Activated naive CD8-positive, alpha-beta T cell treated with anti-CD3 and anti-CD28 coated beads, Interleukin-2, amount 10 ng/mL, durations not matched to agents 7 days and 5 days (primary cell): Measurements from ENCODE around the gene GABRG3. TPM values are rescaled to one million over a fixed set of nuclear protein-coding genes. Genes with fewer than 3 reads are reported as not detected.

ENCODE experiments used
- ATAC-seq: fragments of 150-1000 bp; cut with Tn5 transposase; one replicate; pipeline ENCODE4 v1.10.0; 2021; ENCODE audit warnings: low read depth, moderate library complexity
- POLR2A ChIA-PET: fragments of 350-600 bp; sonication (Branson Sonifier 250); formaldehyde crosslinking; loops from one replicate; lab custom pipeline; 2021; ENCODE audit warnings: antibody characterized with exemption; lab: Charles Lee
- DNase-seq: peaks from one replicate; pipeline ENCODE4 v3.0.0; 2021
- H3K27ac Mint-ChIP-seq: one replicate; pipeline ENCODE4 v1.8.0; 2022; ENCODE audit warnings: mild to moderate bottlenecking, mixed read lengths
- H3K27me3 Mint-ChIP-seq: one replicate; pipeline ENCODE4 v1.8.0; 2022; ENCODE audit warnings: mild to moderate bottlenecking, moderate library complexity, mixed read lengths
- H3K36me3 Mint-ChIP-seq: one replicate; pipeline ENCODE4 v1.8.0; 2021; ENCODE audit warnings: mild to moderate bottlenecking, mixed read lengths
- H3K4me1 Mint-ChIP-seq: one replicate; pipeline ENCODE4 v1.8.0; 2021; ENCODE audit warnings: mixed read lengths
- H3K4me3 Mint-ChIP-seq: one replicate; pipeline ENCODE4 v1.8.0; 2022; ENCODE audit warnings: mild to moderate bottlenecking, moderate library complexity, mixed read lengths
- H3K9me3 Mint-ChIP-seq: one replicate; pipeline ENCODE4 v1.8.0; 2021; ENCODE audit warnings: mixed read lengths
- total RNA-seq, 2 experiments: library from RNA; stranded (reverse); gene quantifications; one replicate each; pipeline ENCODE4 v1.2.3, GENCODE V29; 2021

The GABRG3 gene
- total RNA-seq, 2 experiments from 2014 or later, result not detected

DNA sequence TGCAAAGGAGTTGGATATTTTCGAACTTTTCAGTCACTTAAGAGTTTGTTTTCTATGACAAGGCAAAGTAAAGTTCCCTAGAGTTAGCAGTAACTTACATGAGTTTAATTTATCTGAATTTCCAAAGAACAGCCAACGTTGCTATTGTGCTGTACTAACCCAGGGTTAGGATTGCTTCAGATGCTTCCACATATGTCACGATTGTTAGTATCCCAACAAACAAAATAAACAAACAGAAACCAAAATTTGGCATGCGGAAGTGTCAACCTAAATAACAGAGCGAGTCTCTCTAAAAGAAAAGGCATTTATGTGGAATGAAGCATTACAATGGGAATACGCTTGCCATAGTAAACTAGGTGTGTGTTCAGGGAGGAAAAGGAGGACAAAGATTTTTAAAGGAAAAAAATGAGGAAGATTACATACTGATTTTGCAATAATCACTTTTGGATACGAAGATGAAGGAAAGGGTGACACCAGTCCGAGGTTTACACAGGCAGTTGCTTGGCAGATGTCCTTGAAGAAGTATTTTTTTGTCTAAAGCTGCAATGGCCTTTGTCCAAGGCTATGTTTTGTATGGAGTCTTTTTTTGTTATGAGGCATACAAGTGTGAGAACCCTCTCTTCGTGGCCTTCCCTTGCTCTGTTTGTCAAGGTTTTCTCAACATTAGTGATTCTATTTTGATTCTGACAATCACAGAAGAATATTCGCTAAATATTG is 267.9 kb downstream of the GABRG3 start:
- Mint-ChIP-seq H3K36me3 (no peaks in the 10 kb centered on the region), H3K9me3 (peaks cover 3% of the 10 kb centered on the region), H3K4me3 (no peak overlapping the region), H3K27me3 (no peaks in the 10 kb centered on the region), H3K4me1 (no peaks in the 10 kb centered on the region), H3K27ac (no peak overlapping the region)
- DNase-seq, result no peak
- no peak for ATAC-seq
- POLR2A ChIA-PET, result no interaction called here

DNA sequence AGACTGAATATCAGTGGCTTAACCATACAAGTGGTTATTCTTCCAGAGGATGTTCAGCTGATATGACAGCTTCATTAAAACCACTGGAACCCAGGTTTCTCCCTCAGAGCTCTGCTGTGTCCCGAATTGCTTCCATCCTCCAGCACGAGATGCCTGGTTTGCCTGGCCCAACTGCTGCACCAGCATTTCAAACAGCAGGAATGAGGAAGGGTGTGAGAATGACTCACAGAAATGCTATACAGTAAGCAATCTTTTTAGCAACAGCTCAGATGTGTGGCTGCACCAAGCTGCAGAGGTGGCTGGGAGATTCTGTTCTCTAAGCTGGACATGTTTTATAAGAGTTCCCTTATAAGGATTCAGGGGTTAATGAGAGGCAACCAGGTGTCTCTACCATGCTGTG is 271.0 kb downstream of the GABRG3 start:
- Mint-ChIP-seq H3K27ac (no peak overlapping the region), H3K36me3 (no peaks in the 10 kb centered on the region), H3K4me1 (no peaks in the 10 kb centered on the region), H3K9me3 (peaks cover 3% of the 10 kb centered on the region), H3K4me3 (no peak overlapping the region), H3K27me3 (no peaks in the 10 kb centered on the region)
- POLR2A ChIA-PET, result no interaction called here
- DNase-seq (no peak), ATAC-seq (no peak)

DNA sequence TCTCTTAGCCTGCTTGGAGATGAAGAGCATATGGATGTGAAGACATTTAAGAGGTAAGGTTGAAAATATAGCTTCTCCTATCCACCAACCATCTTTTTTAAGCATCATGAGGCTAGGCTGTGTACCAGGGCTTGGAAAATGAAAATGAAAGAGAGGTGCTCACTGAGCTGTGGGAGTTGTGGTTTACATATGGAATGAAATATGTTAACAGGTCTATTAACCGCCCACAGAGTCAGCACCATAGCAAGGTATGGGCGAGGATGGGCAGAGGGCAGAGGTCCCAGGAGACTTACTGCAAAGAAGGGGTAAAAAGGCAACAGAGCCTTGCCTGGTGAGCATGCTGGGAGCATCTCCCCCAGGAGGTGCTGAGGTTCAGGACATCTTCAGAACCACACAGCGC is 273.1 kb downstream of the GABRG3 start:
- Mint-ChIP-seq H3K4me1 (no peaks in the 10 kb centered on the region), H3K9me3 (peaks cover 2% of the 10 kb centered on the region), H3K27me3 (no peaks in the 10 kb centered on the region), H3K36me3 (no peaks in the 10 kb centered on the region), H3K27ac (no peak overlapping the region), H3K4me3 (no peak overlapping the region)
- DNase-seq, result no peak
- ATAC-seq, result no peak
- POLR2A ChIA-PET, result no interaction called here

DNA sequence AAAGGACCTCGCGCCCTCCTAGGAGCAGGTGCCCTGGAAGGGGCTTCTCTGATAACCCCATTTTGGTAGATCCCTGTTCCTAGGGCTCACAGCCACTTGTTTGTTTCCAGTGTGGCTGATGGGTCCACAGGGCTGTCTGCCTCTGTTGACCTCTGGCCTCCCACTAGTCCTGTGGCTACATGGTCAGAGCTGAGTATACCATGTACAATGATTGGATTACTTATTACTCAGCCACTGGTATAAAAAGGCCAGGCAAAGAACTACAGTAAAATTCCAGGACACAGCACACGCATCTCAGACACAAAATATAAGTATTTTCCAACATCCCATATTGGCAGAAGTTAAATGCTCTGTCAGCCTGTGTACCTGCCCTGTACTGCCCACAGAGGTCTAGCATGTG is 277.3 kb downstream of the GABRG3 start:
- Mint-ChIP-seq H3K4me1 (no peaks in the 10 kb centered on the region), H3K36me3 (no peaks in the 10 kb centered on the region), H3K27me3 (no peaks in the 10 kb centered on the region), H3K4me3 (no peak overlapping the region), H3K9me3 (peaks cover 4% of the 10 kb centered on the region), H3K27ac (no peak overlapping the region)
- no peak for DNase-seq
- POLR2A ChIA-PET, result no interaction called here
- no peak for ATAC-seq

DNA sequence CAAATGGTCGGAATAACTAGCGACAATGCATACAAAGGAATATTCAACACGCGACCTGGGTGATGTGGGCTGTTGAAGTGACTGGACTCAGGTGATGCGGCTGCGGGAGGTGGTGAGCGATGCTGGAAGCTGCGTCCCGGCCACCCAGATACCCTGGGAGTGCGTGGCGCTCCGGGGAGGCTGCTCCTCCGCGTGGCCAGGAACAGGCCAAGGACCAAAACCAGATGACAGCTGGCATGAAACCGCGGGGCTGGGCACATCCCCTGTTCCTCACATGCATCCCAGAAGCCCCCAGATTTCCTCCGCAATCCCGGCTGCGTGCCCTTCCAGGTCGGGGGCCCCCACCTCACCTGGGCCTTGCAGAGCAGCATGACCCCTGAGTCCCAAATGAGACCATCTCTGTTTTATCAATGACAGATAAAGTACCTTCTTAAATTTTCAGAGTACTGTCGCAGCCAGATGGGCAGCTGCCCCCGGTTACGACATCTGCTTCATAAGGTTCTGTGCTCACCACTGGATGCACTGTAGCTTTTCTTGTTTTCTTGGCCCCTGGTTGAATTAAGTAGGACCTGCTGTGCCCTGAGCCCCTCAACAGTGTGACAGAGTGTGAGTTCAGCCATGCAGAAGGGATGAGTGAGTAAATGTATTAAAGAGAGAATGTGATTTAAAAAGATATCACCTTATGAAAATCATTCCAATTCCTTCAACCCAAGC is 278.2 kb downstream of the GABRG3 start:
- Mint-ChIP-seq H3K27ac (no peak overlapping the region), H3K4me1 (no peaks in the 10 kb centered on the region), H3K27me3 (no peaks in the 10 kb centered on the region), H3K36me3 (no peaks in the 10 kb centered on the region), H3K4me3 (no peak overlapping the region), H3K9me3 (peaks cover 3% of the 10 kb centered on the region)
- POLR2A ChIA-PET, result no interaction called here
- DNase-seq (no peak), ATAC-seq (no peak)

DNA sequence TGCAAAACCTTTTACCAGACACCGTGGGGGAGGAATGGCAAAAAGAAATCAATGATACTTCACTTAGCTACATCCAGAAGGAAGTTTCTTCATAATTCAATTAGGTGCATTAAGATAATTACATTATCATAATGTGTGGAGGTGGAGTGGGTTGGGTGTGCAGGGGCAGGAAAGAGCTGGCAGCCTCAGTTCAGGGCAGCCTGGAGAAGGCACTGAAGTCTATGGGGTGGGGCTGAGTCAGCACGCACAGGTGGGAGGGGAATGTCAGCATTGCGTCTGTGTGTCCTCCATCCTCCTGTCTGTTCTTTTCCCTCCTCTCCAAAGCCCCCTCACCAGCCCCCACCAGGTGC is 278.8 kb downstream of the GABRG3 start:
- no peak overlapping the region for H3K27ac Mint-ChIP-seq
- ATAC-seq, result no peak
- POLR2A ChIA-PET, result no interaction called here
- no peak for DNase-seq
- H3K4me1 Mint-ChIP-seq, result no peaks in the 10 kb centered on the region
- H3K27me3 Mint-ChIP-seq, result no peaks in the 10 kb centered on the region
- no peaks in the 10 kb centered on the region for H3K36me3 Mint-ChIP-seq
- peaks cover 3% of the 10 kb centered on the region for H3K9me3 Mint-ChIP-seq
- no peak overlapping the region for H3K4me3 Mint-ChIP-seq

DNA sequence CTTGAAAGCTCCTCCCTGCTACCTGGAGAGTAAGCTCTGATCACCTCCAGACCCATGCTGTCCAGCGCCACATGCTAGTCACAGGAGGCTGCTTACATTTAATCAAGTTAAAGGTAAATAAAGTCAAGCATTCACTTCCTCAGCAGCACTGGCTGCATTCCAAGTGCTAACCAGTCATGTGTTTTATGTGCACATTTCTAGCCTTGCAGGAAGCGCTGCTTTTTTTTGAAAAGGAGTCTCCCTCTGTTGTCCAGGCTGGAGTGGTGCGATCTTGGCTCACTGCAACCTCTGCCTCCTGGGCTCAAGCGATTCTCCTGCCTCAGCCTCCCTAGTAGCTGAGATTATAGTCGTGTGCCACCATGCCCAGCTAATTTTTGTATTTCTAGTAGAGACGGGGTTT is 279.2 kb downstream of the GABRG3 start:
- Mint-ChIP-seq H3K4me1 (no peaks in the 10 kb centered on the region), H3K36me3 (no peaks in the 10 kb centered on the region), H3K4me3 (no peak overlapping the region), H3K27ac (no peak overlapping the region), H3K9me3 (peaks cover 3% of the 10 kb centered on the region), H3K27me3 (no peaks in the 10 kb centered on the region)
- POLR2A ChIA-PET, result no interaction called here
- no peak for ATAC-seq
- no peak for DNase-seq

DNA sequence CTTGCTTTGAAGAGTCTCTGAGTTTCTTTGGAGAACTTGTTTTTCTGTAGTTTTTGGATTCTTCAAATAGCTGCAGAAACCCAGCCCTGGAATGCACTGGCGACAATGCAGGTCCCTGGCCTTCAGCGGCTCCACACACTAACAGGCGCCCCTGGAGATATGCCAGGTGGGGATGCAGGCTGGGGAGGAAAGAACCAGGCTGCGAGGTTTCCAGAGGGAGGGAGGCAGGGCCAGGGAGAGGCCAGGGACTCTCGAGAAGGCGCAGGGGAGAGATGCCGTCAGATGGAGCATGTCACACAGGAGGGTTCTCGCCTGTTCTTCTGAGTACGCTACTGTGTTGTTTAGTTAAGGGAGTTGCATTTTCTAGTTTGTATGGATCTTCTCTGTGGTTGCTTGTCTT is 283.1 kb downstream of the GABRG3 start:
- no peak for DNase-seq
- Mint-ChIP-seq H3K36me3 (no peaks in the 10 kb centered on the region), H3K4me3 (no peak overlapping the region), H3K9me3 (peaks cover 3% of the 10 kb centered on the region), H3K4me1 (no peaks in the 10 kb centered on the region), H3K27ac (no peak overlapping the region), H3K27me3 (no peaks in the 10 kb centered on the region)
- POLR2A ChIA-PET, result no interaction called here
- ATAC-seq, result no peak

DNA sequence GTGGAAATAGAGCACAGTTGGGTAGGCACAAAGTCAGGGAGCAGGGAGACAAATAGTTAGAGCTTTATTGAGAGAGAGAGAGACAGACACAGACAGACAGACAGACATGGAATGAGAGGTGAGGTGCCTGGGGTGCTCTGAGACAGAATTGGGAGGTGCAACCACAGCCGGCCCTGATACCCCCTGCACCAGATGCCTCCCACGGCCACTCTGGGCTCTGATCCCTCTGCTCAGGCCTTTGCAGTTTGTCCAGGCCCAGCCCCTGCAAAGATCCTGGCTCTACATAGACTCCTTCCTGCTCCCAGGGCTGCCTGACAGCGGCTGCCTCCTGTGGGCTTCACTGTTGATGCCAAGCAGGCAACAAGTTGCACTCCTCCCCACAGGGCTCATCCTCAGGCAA is 283.8 kb downstream of the GABRG3 start:
- peaks cover 2% of the 10 kb centered on the region for H3K9me3 Mint-ChIP-seq
- H3K4me1 Mint-ChIP-seq, result no peaks in the 10 kb centered on the region
- no peaks in the 10 kb centered on the region for H3K27me3 Mint-ChIP-seq
- ATAC-seq (no peak), DNase-seq (no peak)
- POLR2A ChIA-PET, result no interaction called here
- H3K27ac Mint-ChIP-seq, result no peak overlapping the region
- H3K4me3 Mint-ChIP-seq, result no peak overlapping the region
- no peaks in the 10 kb centered on the region for H3K36me3 Mint-ChIP-seq

DNA sequence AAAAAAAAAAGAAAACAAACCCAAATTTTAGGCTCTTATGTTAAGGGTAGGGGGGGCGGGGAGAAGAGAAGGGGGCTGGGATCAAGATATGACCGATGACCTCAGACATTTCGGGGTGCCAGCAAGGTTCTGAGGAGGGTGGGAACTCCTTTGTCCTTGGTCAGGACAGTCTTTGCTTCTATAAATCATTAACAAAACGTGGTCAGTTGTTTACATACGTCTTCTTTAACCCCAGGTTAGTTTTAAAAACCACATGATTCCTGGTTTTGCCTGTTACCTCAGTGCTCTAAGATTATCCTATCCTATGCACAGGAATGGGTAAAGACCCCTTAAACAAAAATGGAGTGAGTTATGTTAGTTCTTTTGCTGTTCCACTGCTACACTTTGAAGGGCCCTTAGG is 285.5 kb downstream of the GABRG3 start:
- DNase-seq (no peak), ATAC-seq (no peak)
- Mint-ChIP-seq H3K27me3 (no peaks in the 10 kb centered on the region), H3K4me3 (no peak overlapping the region), H3K9me3 (no peaks in the 10 kb centered on the region), H3K36me3 (no peaks in the 10 kb centered on the region), H3K27ac (no peak overlapping the region), H3K4me1 (no peaks in the 10 kb centered on the region)
- POLR2A ChIA-PET, result no interaction called here

DNA sequence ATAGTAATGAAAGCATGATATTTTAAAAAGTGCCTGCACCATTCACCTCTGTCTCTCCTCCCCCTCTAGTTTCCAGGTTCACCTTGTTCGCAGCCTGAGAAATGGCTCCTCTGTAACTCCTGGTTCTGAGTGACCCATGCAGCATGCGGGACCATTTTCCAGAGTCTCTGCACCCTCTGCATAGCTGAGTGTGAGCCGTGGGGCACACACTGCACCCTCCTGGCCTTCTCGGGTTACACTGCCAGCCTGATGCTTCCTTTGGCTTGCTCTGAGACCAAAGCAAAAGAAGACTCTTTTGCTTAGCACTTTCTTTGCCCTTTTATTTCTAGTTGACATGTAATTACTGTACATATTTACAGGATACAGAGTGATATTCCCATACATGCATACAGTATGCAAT is 287.3 kb downstream of the GABRG3 start:
- POLR2A ChIA-PET, result no interaction called here
- no peak overlapping the region for H3K4me3 Mint-ChIP-seq
- no peaks in the 10 kb centered on the region for H3K4me1 Mint-ChIP-seq
- DNase-seq (no peak), ATAC-seq (no peak)
- no peaks in the 10 kb centered on the region for H3K36me3 Mint-ChIP-seq
- no peak overlapping the region for H3K27ac Mint-ChIP-seq
- no peaks in the 10 kb centered on the region for H3K27me3 Mint-ChIP-seq
- no peaks in the 10 kb centered on the region for H3K9me3 Mint-ChIP-seq

DNA sequence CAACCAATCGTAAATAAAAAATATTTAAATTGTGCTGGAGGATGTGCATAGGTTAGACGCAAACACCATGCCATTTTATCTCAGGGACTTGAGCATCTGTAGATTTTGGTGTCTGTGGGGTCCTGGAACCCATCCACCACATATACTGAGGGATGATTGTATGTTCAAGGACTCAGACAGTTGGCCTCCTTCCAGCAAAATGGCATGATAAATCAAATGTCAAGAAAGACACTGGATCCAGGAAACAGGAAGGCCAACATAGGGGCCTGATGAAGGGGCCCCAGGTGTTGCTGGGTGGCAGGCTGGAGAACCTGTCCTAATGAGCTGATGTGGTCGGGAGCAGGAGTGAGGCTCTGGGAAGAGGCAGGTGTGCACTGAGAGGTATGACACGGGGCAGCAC is 289.5 kb downstream of the GABRG3 start:
- Mint-ChIP-seq H3K27me3 (no peaks in the 10 kb centered on the region), H3K36me3 (no peaks in the 10 kb centered on the region), H3K27ac (no peak overlapping the region), H3K4me3 (no peak overlapping the region), H3K4me1 (no peaks in the 10 kb centered on the region), H3K9me3 (no peaks in the 10 kb centered on the region)
- DNase-seq (no peak), ATAC-seq (no peak)
- POLR2A ChIA-PET, result no interaction called here

DNA sequence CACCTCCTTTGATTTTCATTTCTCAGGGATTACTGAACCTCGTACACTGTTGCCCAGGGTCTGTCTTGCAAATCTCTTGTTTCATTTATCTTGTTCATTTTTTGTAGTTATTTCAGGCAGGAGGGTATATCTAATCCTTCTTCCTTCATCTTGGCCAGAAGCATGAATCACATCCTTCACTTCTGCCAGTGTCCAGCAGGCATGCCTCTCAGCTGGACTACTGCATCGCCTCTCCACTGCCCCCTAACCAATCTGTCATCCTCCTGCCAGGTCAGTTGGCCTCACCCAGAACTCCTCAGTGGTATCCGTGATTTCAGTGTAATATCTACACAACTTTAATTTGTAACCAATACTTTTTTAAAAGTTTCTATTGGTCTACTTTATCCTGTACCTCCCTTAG is 297.9 kb downstream of the GABRG3 start:
- no peaks in the 10 kb centered on the region for H3K27me3 Mint-ChIP-seq
- DNase-seq (no peak), ATAC-seq (no peak)
- peaks cover 6% of the 10 kb centered on the region for H3K9me3 Mint-ChIP-seq
- no peak overlapping the region for H3K27ac Mint-ChIP-seq
- H3K36me3 Mint-ChIP-seq, result no peaks in the 10 kb centered on the region
- POLR2A ChIA-PET, result no interaction called here
- no peak overlapping the region for H3K4me3 Mint-ChIP-seq
- H3K4me1 Mint-ChIP-seq, result no peaks in the 10 kb centered on the region

DNA sequence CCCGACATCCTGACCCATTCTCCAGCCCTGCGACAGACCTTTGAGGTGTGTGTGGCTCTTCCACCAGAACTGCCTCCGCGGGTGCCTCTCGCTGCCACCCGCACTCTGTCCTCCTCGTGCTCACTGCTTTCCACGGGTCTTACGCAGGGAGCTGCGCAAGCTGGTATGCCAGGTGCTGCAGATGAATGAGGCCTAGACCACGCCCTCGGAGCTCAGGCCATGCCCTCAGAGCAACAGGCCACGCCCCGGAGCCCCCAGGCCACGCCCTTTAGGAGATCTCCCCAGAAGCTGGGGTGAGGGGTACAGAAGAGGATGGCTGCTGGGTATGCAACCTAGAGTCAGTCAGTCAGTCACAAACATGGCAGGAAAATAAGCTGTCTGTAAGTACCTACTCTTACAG is 300.3 kb downstream of the GABRG3 start:
- Mint-ChIP-seq H3K4me3 (no peak overlapping the region), H3K4me1 (no peaks in the 10 kb centered on the region), H3K9me3 (peaks cover 6% of the 10 kb centered on the region), H3K36me3 (no peaks in the 10 kb centered on the region), H3K27me3 (no peaks in the 10 kb centered on the region), H3K27ac (no peak overlapping the region)
- POLR2A ChIA-PET, result no interaction called here
- DNase-seq (no peak), ATAC-seq (no peak)
